MV-4-11 (cell line): ENCODE measurements around the gene UBE2E1.
"Not testable (repeated sequence)": the region's sequence is repeated elsewhere in the genome, so short reads cannot be mapped to it uniquely, and the experiment has no call there.

Experiments used
- DNase-seq: peaks from one replicate; lab custom pipeline; 2025; lab: John Stamatoyannopoulos, UW

Gene UBE2E1

GRCh38 chr3:23916886-23917678, 111.3 kb downstream of the UBE2E1 start, which contains the start of the genes NKIRAS1 and RPL15:
Gene NKIRAS1, minus strand, starts transcription at chr3:23916990. Its CDS starts 6,086 bp downstream, at chr3:23910904.
Gene RPL15, plus strand, starts transcription at chr3:23917132. Its CDS starts 728 bp downstream, at chr3:23917860.
- peak; percentile 95 for DNase-seq

DNA sequence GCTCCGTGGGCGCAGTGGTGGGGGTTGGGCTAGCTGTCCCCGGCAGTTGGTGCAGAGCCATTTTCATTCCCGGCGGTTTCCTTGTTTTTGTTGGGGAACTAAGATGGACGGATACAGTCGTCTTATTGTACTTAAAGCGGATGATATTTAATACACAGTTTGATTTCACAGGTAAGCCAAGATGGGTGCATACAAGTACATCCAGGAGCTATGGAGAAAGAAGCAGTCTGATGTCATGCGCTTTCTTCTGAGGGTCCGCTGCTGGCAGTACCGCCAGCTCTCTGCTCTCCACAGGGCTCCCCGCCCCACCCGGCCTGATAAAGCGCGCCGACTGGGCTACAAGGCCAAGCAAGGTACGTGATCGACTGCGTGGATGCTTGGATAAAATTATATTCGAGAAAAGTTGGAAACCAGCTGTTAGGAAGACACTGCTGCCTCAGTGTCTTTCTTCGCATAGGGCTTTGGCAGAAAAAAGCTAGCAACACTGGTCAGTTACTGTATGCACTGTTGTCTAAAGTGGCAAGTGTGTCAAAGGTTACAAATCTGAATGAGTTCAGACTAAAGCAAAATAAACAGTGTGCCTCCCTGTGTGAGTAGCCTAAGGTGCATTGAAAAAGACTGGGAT, 112.0 kb downstream of the UBE2E1 start:
- DNase-seq = not testable (repeated sequence)

DNA sequence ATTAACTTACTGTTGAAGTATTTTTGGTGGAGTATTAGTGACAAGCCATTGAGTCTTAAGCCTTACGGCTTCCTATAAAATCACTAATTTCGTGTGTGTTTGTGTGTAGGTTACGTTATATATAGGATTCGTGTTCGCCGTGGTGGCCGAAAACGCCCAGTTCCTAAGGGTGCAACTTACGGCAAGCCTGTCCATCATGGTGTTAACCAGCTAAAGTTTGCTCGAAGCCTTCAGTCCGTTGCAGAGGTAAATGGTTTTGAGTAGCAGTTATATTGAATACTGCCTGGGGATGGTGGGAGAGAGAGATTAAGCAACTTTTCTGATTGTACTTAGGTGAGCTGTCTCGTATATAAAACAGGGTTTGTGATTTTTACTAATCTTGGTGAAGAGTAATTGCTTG, 112.6 kb downstream of the UBE2E1 start:
- DNase-seq = not testable (repeated sequence)

- DNase-seq = no peak
Measured at GRCh38 chr3:23919628-23920027, 113.9 kb downstream of the UBE2E1 start.

- DNase-seq = no peak
Measured at GRCh38 chr3:23920151-23920655, 114.4 kb downstream of the UBE2E1 start.

GRCh38 chr3:23921052-23921511, 115.3 kb downstream of the UBE2E1 start:
- no peak for DNase-seq

DNA sequence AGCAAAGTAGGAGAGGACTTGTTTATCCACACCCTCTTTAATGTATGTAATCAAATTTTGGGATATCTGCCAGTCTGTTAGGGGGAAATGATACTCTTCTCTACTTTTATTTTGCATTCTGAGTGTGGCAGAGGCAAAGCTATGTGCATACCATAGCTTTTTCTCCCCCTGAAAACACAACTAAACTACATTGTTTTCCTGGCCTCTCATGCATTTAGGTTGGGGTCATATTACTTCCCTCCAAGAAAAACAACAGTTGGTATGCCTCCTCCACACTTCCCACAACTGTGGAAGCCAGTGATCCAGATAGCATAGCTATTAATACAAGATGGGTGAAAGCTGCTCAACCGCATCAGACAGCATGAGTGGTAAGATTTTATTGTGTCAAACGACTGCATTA, 118.0 kb downstream of the UBE2E1 start:
- no peak for DNase-seq

- DNase-seq = no peak
Measured at GRCh38 chr3:23926246-23926645, 120.5 kb downstream of the UBE2E1 start.

DNA sequence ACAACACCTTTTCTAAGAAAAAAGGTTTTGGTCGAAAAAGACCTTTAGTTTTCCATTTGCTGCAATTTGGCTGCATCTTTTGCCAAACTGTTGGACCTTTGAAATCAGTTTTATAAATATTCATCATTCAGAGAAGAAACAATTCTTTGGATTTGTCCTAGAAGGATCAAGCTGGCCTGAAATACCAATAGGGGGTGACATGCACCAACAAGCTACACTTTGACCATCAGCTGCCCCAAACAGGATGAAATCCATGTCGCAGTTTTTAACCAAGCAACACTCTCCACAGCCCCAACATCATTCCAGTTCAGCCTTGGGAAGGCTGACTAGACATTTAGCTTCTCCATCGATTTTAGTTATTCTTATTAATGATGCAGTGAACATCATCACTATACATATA, 121.0 kb downstream of the UBE2E1 start:
- no peak for DNase-seq

DNA sequence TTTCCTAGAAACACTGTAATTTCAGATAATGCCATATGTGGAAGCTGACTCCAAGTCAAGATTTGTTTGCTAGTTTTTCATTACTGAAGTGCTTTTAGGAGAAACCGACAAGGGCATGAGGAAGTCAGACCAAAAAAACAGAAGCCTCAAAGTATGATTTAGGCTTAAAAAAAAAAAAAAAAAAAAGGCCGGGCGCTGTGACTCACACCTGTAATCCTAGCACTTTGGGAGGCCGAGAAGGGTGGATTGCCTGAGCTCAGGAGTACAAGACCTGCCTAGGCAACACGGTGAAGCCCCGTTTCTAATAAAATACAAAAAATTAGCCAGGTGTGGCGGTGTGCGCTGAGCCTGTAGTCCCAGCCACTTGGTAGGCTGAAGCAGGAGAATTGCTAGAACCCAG, 122.8 kb downstream of the UBE2E1 start:
- DNase-seq = peak; percentile 63

GRCh38 chr3:23931597-23931996, 125.8 kb downstream of the UBE2E1 start:
- no peak for DNase-seq

DNA sequence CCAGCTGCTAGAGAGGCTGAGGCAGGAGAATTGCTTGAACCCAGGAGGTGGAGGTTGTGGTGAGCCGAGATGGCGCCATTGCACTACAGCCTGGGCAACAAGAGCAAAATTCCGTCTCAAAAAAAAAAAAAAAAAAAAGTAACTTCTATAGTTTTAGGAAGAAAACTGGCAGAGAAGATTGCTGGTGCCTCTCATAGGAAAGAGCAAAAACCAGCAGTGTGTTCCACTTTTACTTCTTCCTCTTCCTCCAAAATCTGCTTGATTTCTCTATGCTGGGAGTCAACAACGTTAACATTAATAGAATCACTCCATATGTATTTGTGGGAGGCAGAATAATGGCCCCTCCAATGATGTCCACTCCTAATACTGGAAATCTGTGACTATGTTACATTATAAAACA, 126.8 kb downstream of the UBE2E1 start:
- peak; percentile 45 for DNase-seq

GRCh38 chr3:23934253-23934652, 128.5 kb downstream of the UBE2E1 start:
- DNase-seq = no peak

GRCh38 chr3:23937296-23937695, 131.5 kb downstream of the UBE2E1 start:
- DNase-seq = no peak

GRCh38 chr3:23938688-23939087, 132.9 kb downstream of the UBE2E1 start:
- DNase-seq = no peak

DNA sequence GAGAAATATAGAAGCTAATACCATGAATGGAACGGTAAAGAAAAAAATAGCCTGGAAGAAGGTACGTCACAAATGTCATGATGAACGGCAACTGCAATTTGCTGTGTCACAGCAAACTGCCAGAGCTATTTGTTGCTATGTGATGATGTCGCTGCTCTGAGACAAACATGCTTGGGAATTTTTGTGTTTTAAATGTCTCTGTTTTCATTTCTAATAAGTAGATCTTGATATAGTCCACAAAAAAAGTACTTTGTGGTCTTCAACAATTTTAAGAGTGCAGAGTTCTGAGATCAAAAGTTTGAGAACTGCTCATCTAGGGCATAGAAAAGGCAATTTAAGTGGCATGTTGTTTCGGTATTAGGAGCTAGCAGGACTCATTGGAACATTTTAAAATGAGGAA, 135.0 kb downstream of the UBE2E1 start:
- DNase-seq = no peak
